Measurements from ENCODE around the gene RNF213. TPM values are rescaled to one million over a fixed set of nuclear protein-coding genes. Genes with fewer than 3 reads are reported as not detected.
A peak's percentile ranks its signal among the peaks of the same experiment; 100 is the strongest.

Gene RNF213
- total and polyA plus RNA-seq, 12 donors, result 51.1 to 182 (median 122) TPM

GRCh38 chr17:80303824-80304223 is 43.2 kb downstream of the RNF213 start:
- H3K9me3 ChIP-seq (replicated peaks in 1 of 3), result peaks cover 0 to 9% (median 0%) of the 10 kb centered on the region in 3 donors
- no peak overlapping the region for H3K27ac ChIP-seq
- no peaks in the 10 kb centered on the region for H3K4me1 ChIP-seq (replicated peaks in 1 of 2)
- intact Hi-C loops (cut with DNase I), result no loop called here
- no peaks in the 10 kb centered on the region for H3K27me3 ChIP-seq
- TF ChIP-seq CTCF (IDR thresholded peaks at IDR 0.05) (no peak), POLR2A (IDR thresholded peaks at IDR 0.05) (no peak)
- 92 to 97% (median 94%) methylated on average over 3 of the region's 3 CpGs for WGBS, 4 donors
- no peak overlapping the region for H3K4me3 ChIP-seq
- DNase-seq, result no peak
- H3K36me3 ChIP-seq (replicated peaks in 1 of 2), result peaks cover 0 to 97% of the 10 kb centered on the region in 2 donors

GRCh38 chr17:80307994-80308691 is 47.5 kb downstream of the RNF213 start:
- Histone ChIP-seq H3K4me1 (replicated peaks in 1 of 2) (no peaks in the 10 kb centered on the region), H3K9me3 (replicated peaks in 1 of 3) (peaks cover 0 to 9% (median 0%) of the 10 kb centered on the region in 3 donors), H3K27me3 (no peaks in the 10 kb centered on the region), H3K27ac (no peak overlapping the region), H3K4me3 (no peak overlapping the region), H3K36me3 (replicated peaks in 1 of 2) (peaks cover 0 to 96% of the 10 kb centered on the region in 2 donors)
- DNase-seq, result peak in 1 of 7 donors; percentile 4
- no peak for TF ChIP-seq CTCF (IDR thresholded peaks at IDR 0.05)
- TF ChIP-seq POLR2A (IDR thresholded peaks at IDR 0.05), result no peak
- intact Hi-C loops (cut with DNase I), result no loop called here
- WGBS, 4 donors, result 72 to 92% (median 90%) methylated on average over 11 to 12 of the region's 12 CpGs

- intact Hi-C loops (cut with DNase I), result no loop called here
- H3K27ac ChIP-seq, result no peak overlapping the region
- no peaks in the 10 kb centered on the region for H3K4me1 ChIP-seq (replicated peaks in 1 of 2)
- peaks cover 0 to 90% of the 10 kb centered on the region in 2 donors for H3K36me3 ChIP-seq (replicated peaks in 1 of 2)
- peaks cover 0 to 3% (median 0%) of the 10 kb centered on the region in 3 donors for H3K9me3 ChIP-seq (replicated peaks in 1 of 3)
- peak in 1 of 7 donors; percentile 7 for DNase-seq
- WGBS, 4 donors, result 85 to 89% (median 89%) methylated on average over 12 to 16 of the region's 16 CpGs
- H3K4me3 ChIP-seq, result no peak overlapping the region
- no peak for TF ChIP-seq CTCF (IDR thresholded peaks at IDR 0.05)
- TF ChIP-seq POLR2A (IDR thresholded peaks at IDR 0.05), result no peak
- H3K27me3 ChIP-seq, result no peaks in the 10 kb centered on the region
These were observed 48.3 kb downstream of the RNF213 start for GRCh38 chr17:80308692-80309517.

- no peak for DNase-seq
- no peak for TF ChIP-seq POLR2A (IDR thresholded peaks at IDR 0.05)
- no peak for TF ChIP-seq CTCF (IDR thresholded peaks at IDR 0.05)
- no peaks in the 10 kb centered on the region for H3K27me3 ChIP-seq
- H3K4me1 ChIP-seq (replicated peaks in 1 of 2), result no peaks in the 10 kb centered on the region
- 95 to 96% (median 95%) methylated on average over 22 of the region's 22 CpGs for WGBS, 4 donors
- intact Hi-C loops (cut with DNase I), result no loop called here
- no peak overlapping the region for H3K27ac ChIP-seq
- peaks cover 0 to 71% of the 10 kb centered on the region in 2 donors for H3K36me3 ChIP-seq (replicated peaks in 1 of 2)
- H3K4me3 ChIP-seq, result no peak overlapping the region
- H3K9me3 ChIP-seq (replicated peaks in 1 of 3), result no peaks in the 10 kb centered on the region
These were observed 50.7 kb downstream of the RNF213 start for GRCh38 chr17:80311216-80311827.

Measured in adrenal gland (tissue), 12 donors.